Activated T-cell treated with anti-CD3 and anti-CD28 coated beads, Interleukin-2, amount 50 U/mL, for 72 hours (primary cell): ENCODE measurements around the gene PLCL2. TPM values are rescaled to one million over a fixed set of nuclear protein-coding genes. Genes with fewer than 3 reads are reported as not detected.

Source experiments
- ATAC-seq, 2 donors: fragments of 150-1000 bp; cut with Tn5 transposase; replicated peaks in 1 of 2; 2 replicates each; pipeline ENCODE4 v1.10.0; 2021; ENCODE audit warnings: moderate library complexity in 2 of 2, mild to moderate bottlenecking in 1 of 2
- DNase-seq, 2 donors: peaks; one replicate each; pipeline ENCODE4 v3.0.0; 2021 to 2022; ENCODE audit warnings: mixed read lengths in 1 of 2
- H3K27ac Mint-ChIP-seq: one replicate; pipeline ENCODE4 v1.8.0; 2022; ENCODE audit warnings: mild to moderate bottlenecking, moderate library complexity, mixed read lengths
- H3K27me3 Mint-ChIP-seq: one replicate; pipeline ENCODE4 v1.8.0; 2022; ENCODE audit warnings: low read depth, mixed read lengths
- H3K36me3 Mint-ChIP-seq, 2 donors: one replicate each; pipeline ENCODE4 v1.8.0; 2022; ENCODE audit warnings: mixed read lengths in 2 of 2, mild to moderate bottlenecking in 1 of 2; ENCODE audit not compliant: insufficient read depth in 2 of 2
- H3K4me1 Mint-ChIP-seq: one replicate; pipeline ENCODE4 v1.8.0; 2022; ENCODE audit warnings: low read depth, mixed read lengths
- H3K4me3 Mint-ChIP-seq, 2 donors: one replicate each; pipeline ENCODE4 v1.8.0; 2022; ENCODE audit warnings: mild to moderate bottlenecking in 2 of 2, mixed read lengths in 2 of 2, moderate library complexity in 2 of 2
- H3K9me3 Mint-ChIP-seq, 2 donors: one replicate each; pipeline ENCODE4 v1.8.0; 2022; ENCODE audit warnings: mixed read lengths in 2 of 2
- total RNA-seq, 2 donors: library from RNA; stranded (reverse); gene quantifications; one replicate each; pipeline ENCODE4 v1.2.3, GENCODE V29; 2022

Gene PLCL2
- total RNA-seq, 2 donors from 2014 or later, result 22.9 to 24.7 TPM

DNA sequence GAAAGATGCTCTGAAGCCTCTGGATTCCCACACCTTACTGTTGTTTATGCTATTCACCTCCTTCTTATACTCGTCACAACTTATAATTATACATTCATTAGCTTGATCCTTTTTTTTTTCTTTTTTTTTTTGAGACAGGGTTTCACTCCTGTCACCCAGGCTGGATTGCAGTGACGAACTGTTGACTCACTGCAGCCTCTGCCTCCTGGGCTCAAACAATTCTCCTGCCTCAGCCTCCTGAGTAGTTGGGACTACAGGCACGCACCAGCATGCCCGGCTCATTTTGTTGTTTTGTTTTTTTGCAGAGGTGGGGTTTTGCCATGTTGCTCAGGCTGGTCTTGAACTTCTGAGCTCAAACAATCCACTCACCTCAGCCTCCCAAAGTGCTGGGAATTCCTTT lies 143.6 kb downstream of the PLCL2 start:
- H3K27ac Mint-ChIP-seq, result no peak overlapping the region
- H3K36me3 Mint-ChIP-seq, result no peaks in the 10 kb centered on the region
- ATAC-seq (no peak), DNase-seq (no peak)
- peak overlapping the region in 1 of 2 donors; percentile 22 for H3K4me3 Mint-ChIP-seq
- no peaks in the 10 kb centered on the region for H3K9me3 Mint-ChIP-seq
- no peaks in the 10 kb centered on the region for H3K27me3 Mint-ChIP-seq
- H3K4me1 Mint-ChIP-seq, result peaks cover 90% of the 10 kb centered on the region

DNA sequence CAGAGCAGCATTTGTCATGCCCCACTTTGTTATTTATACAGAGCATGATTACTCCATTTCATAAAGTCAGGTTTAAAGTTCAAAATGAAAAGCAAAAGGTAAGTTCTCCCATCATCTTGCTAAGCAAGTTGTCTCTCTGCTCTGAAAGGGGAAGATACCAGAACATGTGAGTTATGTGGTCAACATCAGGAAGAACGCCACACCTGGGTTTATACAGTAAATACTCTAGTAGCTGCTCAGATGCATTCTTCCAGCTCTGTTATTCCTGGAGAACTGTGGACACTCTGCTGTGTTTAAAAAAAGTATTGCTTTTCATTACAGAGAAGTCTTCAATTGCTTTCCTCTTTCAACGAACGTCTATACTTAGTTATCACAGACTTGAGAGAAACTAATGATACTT lies 145.7 kb downstream of the PLCL2 start:
- Mint-ChIP-seq H3K27ac (no peak overlapping the region), H3K9me3 (no peaks in the 10 kb centered on the region), H3K36me3 (no peaks in the 10 kb centered on the region), H3K4me1 (peaks cover 86% of the 10 kb centered on the region), H3K27me3 (no peaks in the 10 kb centered on the region), H3K4me3 (no peak overlapping the region)
- DNase-seq (no peak), ATAC-seq (no peak)

DNA sequence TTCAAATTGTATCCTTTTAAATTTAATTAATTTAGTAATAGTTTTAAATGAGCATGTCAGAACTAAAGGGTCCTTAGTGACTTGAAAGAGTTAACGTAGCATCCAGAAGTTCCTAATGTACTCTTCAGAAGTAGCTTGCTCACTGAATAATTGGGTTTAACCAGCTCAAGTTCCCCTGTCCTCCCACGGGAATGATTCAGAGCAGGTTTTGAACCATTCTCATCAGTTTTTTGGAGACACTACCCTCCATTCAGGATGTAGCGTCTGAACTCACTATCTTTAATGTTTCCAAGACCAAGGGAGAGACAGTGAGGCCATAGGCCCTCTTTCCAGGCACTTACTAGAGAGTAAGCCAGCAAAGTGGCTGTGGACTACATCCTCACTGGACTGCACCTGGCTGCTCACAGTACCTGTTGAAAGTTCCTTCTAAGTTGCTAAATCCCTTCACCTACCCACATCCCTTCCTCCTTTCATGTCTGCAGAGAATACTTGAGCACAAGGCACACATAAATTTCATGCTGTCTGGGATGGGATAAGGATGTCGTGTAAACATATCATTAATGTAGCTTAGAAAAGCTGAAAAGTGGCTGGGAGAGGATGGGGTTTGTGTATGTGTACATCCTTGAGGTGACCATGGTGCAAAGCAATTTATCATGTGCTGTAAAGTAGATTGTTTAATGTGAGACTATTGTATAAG lies 146.3 kb downstream of the PLCL2 start:
- no peak overlapping the region for H3K27ac Mint-ChIP-seq
- H3K4me1 Mint-ChIP-seq, result peaks cover 79% of the 10 kb centered on the region
- no peaks in the 10 kb centered on the region for H3K36me3 Mint-ChIP-seq
- H3K27me3 Mint-ChIP-seq, result no peaks in the 10 kb centered on the region
- no peak overlapping the region for H3K4me3 Mint-ChIP-seq
- H3K9me3 Mint-ChIP-seq, result no peaks in the 10 kb centered on the region
- ATAC-seq (no peak), DNase-seq (no peak)

DNA sequence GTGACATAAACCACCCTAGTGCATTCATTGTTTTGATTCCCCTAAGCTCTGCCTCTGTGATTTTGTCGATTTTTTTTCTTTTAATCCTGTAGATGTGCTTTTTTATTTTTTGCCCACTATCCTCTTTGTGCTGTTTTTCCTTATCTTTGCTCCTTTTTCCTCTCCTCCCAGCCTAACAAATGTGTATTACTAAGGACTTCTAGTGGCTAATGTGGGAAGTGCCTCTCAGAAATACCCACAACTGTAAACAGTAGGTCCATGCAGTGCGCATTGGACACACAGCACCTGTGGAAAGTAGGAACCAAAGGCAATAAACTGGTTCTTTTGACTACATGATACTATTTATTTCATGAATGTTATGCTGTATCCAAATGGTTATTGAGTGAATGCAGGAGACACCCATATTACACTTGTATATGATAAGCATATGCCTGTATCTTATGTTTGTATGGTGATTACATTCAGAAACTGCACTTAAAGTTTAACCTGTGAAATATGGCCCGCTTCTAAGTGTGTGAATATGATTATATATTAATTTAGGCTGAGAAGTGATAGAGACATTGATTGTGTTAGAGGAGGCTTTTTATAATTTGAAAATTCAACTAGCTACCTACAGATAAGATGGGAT lies 147.8 kb downstream of the PLCL2 start:
- DNase-seq, result no peak
- no peaks in the 10 kb centered on the region for H3K9me3 Mint-ChIP-seq
- H3K4me3 Mint-ChIP-seq, result no peak overlapping the region
- no peaks in the 10 kb centered on the region for H3K27me3 Mint-ChIP-seq
- H3K27ac Mint-ChIP-seq, result no peak overlapping the region
- no peaks in the 10 kb centered on the region for H3K36me3 Mint-ChIP-seq
- peaks cover 69% of the 10 kb centered on the region for H3K4me1 Mint-ChIP-seq
- ATAC-seq, result no peak

DNA sequence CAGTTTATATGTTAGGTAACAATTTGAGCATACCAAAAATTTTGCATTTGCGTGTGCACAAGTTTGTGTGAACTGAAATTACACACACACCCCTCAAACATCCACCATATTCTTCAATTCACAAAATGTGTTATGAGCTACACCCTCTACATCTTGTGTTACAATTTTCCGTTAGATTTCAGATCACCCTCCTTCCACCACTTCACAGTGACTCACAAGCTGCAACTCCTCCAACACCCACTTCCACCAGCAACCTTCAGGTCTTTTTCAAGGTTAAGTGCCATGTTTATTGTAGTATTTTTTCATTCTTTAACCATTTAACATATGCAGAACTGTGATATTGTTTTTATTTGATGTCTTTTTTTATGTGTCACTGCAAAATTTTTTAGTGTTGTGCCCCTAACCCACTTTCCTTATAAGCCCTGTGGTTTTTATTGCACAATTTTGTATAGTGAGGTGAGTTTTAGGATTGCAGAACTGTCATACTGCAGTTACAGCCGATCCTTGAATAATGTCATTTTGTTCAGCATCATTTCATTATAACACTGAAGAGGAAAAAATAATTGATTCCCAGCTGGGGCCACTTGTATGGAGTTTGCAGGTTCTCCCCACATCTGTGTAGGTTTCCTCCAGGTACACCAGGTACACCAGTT lies 148.9 kb downstream of the PLCL2 start:
- Mint-ChIP-seq H3K27me3 (no peaks in the 10 kb centered on the region), H3K36me3 (no peaks in the 10 kb centered on the region), H3K9me3 (no peaks in the 10 kb centered on the region), H3K27ac (peak overlapping the region; percentile 13), H3K4me3 (no peak overlapping the region), H3K4me1 (peaks cover 60% of the 10 kb centered on the region)
- peak in 1 of 2 donors; percentile 25 for DNase-seq
- ATAC-seq, result peak; percentile 63 to 83

DNA sequence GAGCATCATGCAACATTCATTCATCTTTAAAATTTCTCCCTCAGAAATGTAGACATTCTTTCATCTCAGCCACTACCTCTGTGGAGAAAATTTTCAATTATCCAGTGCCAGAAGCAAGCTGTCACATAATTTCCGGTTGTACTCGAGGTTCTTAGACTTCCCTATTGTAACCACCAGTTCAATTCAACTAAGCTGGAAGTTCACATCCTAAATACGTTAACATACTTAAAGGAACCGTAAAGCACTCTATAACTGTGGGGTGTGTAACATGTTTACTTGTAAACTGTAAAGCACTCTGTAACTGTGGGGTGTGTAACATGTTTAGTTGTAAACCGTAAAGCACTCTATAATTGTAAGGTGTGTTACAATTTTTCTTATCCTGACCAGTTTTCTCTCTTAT lies 150.3 kb downstream of the PLCL2 start:
- Mint-ChIP-seq H3K27ac (no peak overlapping the region), H3K4me3 (no peak overlapping the region), H3K36me3 (no peaks in the 10 kb centered on the region), H3K27me3 (no peaks in the 10 kb centered on the region), H3K4me1 (peaks cover 61% of the 10 kb centered on the region), H3K9me3 (no peaks in the 10 kb centered on the region)
- ATAC-seq (no peak), DNase-seq (no peak)

DNA sequence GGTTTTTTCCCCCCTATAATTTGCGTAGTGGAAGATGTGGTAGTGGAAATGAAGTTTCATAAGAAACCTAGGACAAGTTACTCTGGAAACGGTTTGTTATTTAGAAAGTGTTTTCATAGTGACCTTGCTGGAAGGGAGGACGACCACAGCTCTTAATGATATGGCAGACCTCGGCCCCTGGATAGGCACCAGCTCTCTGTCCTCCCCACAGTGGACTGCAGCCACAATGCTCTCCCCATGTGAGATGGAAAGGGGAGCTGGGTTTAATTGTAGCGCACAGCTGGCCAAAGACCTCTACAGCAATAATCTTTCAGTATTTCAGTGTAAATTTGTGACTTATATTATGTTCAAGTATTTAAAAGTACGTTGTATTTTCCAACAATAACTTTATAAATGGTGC lies 151.2 kb downstream of the PLCL2 start:
- H3K36me3 Mint-ChIP-seq, result no peaks in the 10 kb centered on the region
- no peak for DNase-seq
- no peak overlapping the region for H3K4me3 Mint-ChIP-seq
- peaks cover 56% of the 10 kb centered on the region for H3K4me1 Mint-ChIP-seq
- H3K9me3 Mint-ChIP-seq, result no peaks in the 10 kb centered on the region
- no peak overlapping the region for H3K27ac Mint-ChIP-seq
- no peaks in the 10 kb centered on the region for H3K27me3 Mint-ChIP-seq
- ATAC-seq, result no peak

DNA sequence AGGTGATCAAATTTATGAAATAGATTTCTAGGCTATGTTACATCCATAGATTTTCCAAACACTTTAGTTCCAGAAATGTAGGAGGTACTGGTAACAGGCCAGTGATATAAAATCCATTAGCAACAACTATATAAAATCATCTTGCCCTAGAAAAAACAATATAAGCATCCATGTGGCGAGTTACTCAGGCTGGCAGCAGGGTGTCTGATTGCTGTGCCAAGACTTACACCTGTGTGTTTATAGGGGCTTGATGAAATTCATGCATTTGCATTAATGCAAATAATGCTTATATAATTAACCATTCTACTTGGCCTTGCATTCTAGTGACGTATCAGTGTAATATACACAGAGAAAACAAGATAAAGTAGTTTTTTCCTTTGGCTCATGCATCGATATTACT lies 153.4 kb downstream of the PLCL2 start:
- no peak overlapping the region for H3K4me3 Mint-ChIP-seq
- H3K27me3 Mint-ChIP-seq, result no peaks in the 10 kb centered on the region
- H3K27ac Mint-ChIP-seq, result no peak overlapping the region
- H3K36me3 Mint-ChIP-seq, result peaks cover 0 to 3% of the 10 kb centered on the region in 2 donors
- no peak for ATAC-seq
- peaks cover 39% of the 10 kb centered on the region for H3K4me1 Mint-ChIP-seq
- DNase-seq, result no peak
- no peaks in the 10 kb centered on the region for H3K9me3 Mint-ChIP-seq

DNA sequence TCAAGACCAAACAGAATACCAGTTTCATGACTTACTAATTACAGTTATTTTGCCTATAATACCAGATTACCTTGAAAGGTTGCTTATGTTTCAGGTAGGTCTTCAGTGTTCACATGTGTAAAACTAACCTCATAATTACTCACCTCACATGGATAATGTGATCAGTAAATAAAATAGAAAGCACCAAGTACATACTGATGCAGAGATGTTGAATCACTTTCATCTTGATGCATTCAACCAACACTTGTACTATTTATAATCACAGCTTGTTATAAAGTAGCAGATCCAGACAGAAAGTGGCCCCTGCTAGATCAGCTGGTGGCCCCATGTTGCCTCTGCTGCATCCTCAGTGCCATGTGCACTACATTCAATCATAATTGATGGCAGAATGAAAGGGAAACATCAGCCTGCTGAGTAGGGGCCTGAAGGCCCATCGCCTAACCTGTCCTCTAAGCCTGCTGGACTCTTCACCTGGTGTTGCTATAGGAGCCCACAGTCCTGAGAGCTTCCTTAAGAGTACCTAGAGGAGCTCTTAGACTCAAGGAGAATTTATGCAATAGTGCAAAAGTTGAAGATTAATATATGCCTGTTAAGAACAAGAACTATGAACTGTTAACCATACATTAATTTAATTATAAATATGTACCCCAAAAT lies 154.3 kb downstream of the PLCL2 start:
- DNase-seq, result no peak
- ATAC-seq, result peak; percentile 27 to 61
- H3K4me1 Mint-ChIP-seq, result peaks cover 36% of the 10 kb centered on the region
- H3K4me3 Mint-ChIP-seq, result no peak overlapping the region
- H3K27ac Mint-ChIP-seq, result no peak overlapping the region
- peaks cover 0 to 3% of the 10 kb centered on the region in 2 donors for H3K36me3 Mint-ChIP-seq
- H3K9me3 Mint-ChIP-seq, result no peaks in the 10 kb centered on the region
- H3K27me3 Mint-ChIP-seq, result no peaks in the 10 kb centered on the region

DNA sequence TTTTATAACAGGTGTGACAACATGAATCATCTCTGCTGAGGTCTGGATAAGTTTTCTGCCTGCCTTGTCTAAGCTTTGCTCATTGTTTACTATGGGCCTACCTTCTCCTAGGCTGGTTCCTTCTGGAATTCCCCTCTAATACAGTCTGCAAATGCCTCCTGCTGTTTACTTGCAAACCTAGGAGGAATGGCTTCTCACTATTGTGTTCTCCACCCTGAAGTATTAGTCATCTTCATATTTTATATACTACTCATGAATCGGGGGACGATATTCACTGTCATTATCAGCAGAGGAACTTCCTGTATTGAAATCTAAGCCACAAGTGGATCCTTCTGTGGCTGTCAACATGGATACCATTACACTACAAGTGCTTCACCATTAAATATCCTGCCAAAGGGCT lies 154.8 kb downstream of the PLCL2 start:
- Mint-ChIP-seq H3K27ac (peak overlapping the region; percentile 30), H3K9me3 (no peaks in the 10 kb centered on the region), H3K4me3 (peak overlapping the region in 1 of 2 donors; percentile 11), H3K36me3 (peaks cover 0 to 3% of the 10 kb centered on the region in 2 donors), H3K4me1 (peaks cover 36% of the 10 kb centered on the region), H3K27me3 (no peaks in the 10 kb centered on the region)
- DNase-seq (no peak), ATAC-seq (peak in 1 of 2 donors; percentile 48)

DNA sequence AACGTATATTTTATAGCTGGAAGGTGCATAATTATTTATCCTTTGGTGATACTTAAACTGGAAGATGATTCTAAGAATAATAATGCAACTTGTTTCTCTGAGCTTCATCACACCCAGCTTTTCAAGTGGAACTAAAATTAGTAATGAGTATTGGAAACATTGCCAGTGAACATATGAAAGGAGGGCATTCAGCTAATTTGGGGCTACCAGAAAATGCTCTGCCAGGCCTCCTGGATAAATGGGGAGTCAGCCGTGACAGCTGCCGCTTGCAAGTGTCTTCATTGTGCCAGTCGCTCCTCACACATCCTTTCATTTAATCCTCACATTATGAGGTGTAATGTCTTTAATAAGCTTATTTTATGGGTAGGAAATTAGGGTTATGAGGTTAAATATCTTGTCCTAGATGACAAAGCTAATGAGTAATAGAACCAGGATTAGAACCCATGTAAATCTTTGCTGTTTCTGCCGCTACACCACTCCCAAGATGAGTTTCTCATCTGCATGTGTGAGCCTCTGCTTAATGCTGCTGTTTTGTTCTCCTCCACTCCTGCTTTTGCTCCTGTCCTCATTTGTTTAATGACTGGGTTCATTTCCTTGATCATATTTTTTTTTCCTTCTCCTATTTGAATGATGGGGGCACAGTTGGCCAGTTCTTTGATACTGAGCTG lies 155.7 kb downstream of the PLCL2 start:
- H3K36me3 Mint-ChIP-seq, result peaks cover 3 to 10% of the 10 kb centered on the region in 2 donors
- ATAC-seq (no peak), DNase-seq (no peak)
- no peak overlapping the region for H3K4me3 Mint-ChIP-seq
- H3K27ac Mint-ChIP-seq, result no peak overlapping the region
- H3K4me1 Mint-ChIP-seq, result peaks cover 39% of the 10 kb centered on the region
- peaks cover 0 to under 1% of the 10 kb centered on the region in 2 donors for H3K9me3 Mint-ChIP-seq
- H3K27me3 Mint-ChIP-seq, result no peaks in the 10 kb centered on the region

DNA sequence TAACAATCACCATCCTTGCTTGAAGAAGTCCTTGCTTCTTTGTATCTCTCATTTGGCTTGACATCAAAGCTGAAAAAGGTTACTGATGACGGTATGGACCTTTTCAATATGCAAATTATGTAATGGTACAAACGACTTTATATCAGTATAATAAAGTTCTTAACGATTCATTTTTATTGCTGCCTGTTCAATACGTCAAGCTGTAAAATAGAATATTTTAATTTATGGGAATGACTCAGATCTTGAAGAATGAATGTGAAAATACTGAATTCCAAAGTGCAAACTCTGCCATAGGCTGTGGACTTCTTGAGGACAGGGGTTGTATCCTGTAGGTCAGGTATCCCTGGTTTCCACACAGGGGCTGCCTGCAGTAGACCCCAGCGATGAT lies 156.2 kb downstream of the PLCL2 start:
- no peaks in the 10 kb centered on the region for H3K27me3 Mint-ChIP-seq
- no peak overlapping the region for H3K4me3 Mint-ChIP-seq
- peaks cover 44% of the 10 kb centered on the region for H3K4me1 Mint-ChIP-seq
- peaks cover 0 to 5% of the 10 kb centered on the region in 2 donors for H3K9me3 Mint-ChIP-seq
- peaks cover 7 to 15% of the 10 kb centered on the region in 2 donors for H3K36me3 Mint-ChIP-seq
- no peak overlapping the region for H3K27ac Mint-ChIP-seq
- DNase-seq, result no peak
- ATAC-seq, result no peak

DNA sequence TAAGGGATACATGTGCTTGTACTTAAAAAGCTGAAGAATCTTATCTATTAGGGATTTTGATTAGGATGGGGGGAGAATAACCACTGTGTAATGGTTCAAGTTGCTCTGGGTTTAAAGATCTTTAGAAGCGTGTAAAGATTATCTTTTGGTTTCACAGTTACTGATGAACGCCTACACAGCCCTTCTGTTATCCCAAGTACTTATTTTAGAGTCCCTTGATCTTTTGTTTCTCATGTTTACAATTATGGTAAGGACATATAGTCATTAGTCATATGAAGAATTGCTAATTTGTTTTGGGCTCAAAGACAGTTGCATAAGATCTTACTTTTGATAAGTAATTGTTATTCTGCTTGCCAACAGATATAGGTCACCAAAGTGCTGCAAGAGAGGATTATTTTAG lies 160.1 kb downstream of the PLCL2 start:
- H3K27ac Mint-ChIP-seq, result peak overlapping the region; percentile 60
- peaks cover 3 to 11% of the 10 kb centered on the region in 2 donors for H3K9me3 Mint-ChIP-seq
- peaks cover 15 to 38% of the 10 kb centered on the region in 2 donors for H3K36me3 Mint-ChIP-seq
- peaks cover 49% of the 10 kb centered on the region for H3K4me1 Mint-ChIP-seq
- ATAC-seq (peak; percentile 70 to 79), DNase-seq (no peak)
- no peak overlapping the region for H3K4me3 Mint-ChIP-seq
- no peaks in the 10 kb centered on the region for H3K27me3 Mint-ChIP-seq
